ENCODE measurements around the gene TCN1.

GRCh38 chr11:59859673-59860072 lies 6.6 kb downstream of the TCN1 start:
- TF ChIP-seq CTCF (IDR thresholded peaks at IDR 0.05; ENCODE audit: low read depth, low read length), result no peak
- no peak for TF ChIP-seq POLR2A (IDR thresholded peaks at IDR 0.05; ENCODE audit: extremely low read depth, insufficient read length)
- TF ChIP-seq MAX (IDR thresholded peaks at IDR 0.05; ENCODE audit: low read depth, low read length), result no peak

Data from NB4 (cell line).